HG03571 (cell line): Measurements from ENCODE around the gene SIK1.
A peak's percentile ranks its signal among the peaks of the same experiment; 100 is the strongest.
"Not testable (repeated sequence)": the region's sequence is repeated elsewhere in the genome, so short reads cannot be mapped to it uniquely, and the experiment has no call there.

Experiments
- ATAC-seq: cut with Tn5 transposase; IDR thresholded peaks from one replicate; pipeline ENCODE4 v1.9.1; 2021; ENCODE audit not compliant: unreplicated experiment

Gene SIK1

GRCh38 chr21:43440835-43441727 lies 14.2 kb upstream of the SIK1 start:
- ATAC-seq = not testable (repeated sequence)

GRCh38 chr21:43439316-43440075 lies 12.6 kb upstream of the SIK1 start:
- ATAC-seq = not testable (repeated sequence)

- ATAC-seq = not testable (repeated sequence)
These were observed 9.3 kb upstream of the SIK1 start for GRCh38 chr21:43436272-43436671.

- not testable (repeated sequence) for ATAC-seq
These were observed 6.6 kb upstream of the SIK1 start for GRCh38 chr21:43433340-43434136.

- ATAC-seq = not testable (repeated sequence)
These were observed 4.0 kb upstream of the SIK1 start for GRCh38 chr21:43430830-43431416.

- not testable (repeated sequence) for ATAC-seq
These were observed 2.0 kb upstream of the SIK1 start for GRCh38 chr21:43428964-43429363.

- peak; percentile 62 for ATAC-seq
These were observed 270 bp upstream of the SIK1 start for GRCh38 chr21:43427242-43427559.

- ATAC-seq = not testable (repeated sequence)
These were observed 927 bp downstream of the SIK1 start for GRCh38 chr21:43426004-43426403.

GRCh38 chr21:43419475-43419874 lies 7.5 kb downstream of the SIK1 start:
- ATAC-seq = not testable (repeated sequence)

GRCh38 chr21:43414576-43414975 lies 12.4 kb downstream of the SIK1 start:
- not testable (repeated sequence) for ATAC-seq

GRCh38 chr21:43412020-43412788 lies 14.7 kb downstream of the SIK1 start:
- not testable (repeated sequence) for ATAC-seq

GRCh38 chr21:43410456-43411068 lies 16.4 kb downstream of the SIK1 start:
- ATAC-seq = not testable (repeated sequence)

- not testable (repeated sequence) for ATAC-seq
These were observed 19.8 kb downstream of the SIK1 start for GRCh38 chr21:43407139-43407538.

GRCh38 chr21:43404450-43404849 lies 22.5 kb downstream of the SIK1 start:
- ATAC-seq = not testable (repeated sequence)

- ATAC-seq = not testable (repeated sequence)
These were observed 23.1 kb downstream of the SIK1 start for GRCh38 chr21:43403651-43404430.

- not testable (repeated sequence) for ATAC-seq
These were observed 25.8 kb downstream of the SIK1 start for GRCh38 chr21:43401125-43401524.

GRCh38 chr21:43399595-43400015 lies 27.3 kb downstream of the SIK1 start:
- peak; percentile 46 for ATAC-seq

GRCh38 chr21:43399136-43399535 lies 27.8 kb downstream of the SIK1 start:
- peak; percentile 26 for ATAC-seq

- ATAC-seq = not testable (repeated sequence)
These were observed 28.4 kb downstream of the SIK1 start for GRCh38 chr21:43398533-43398932.
